Measurements from ENCODE around the gene NFASC. TPM values are rescaled to one million over a fixed set of nuclear protein-coding genes. Genes with fewer than 3 reads are reported as not detected.
A peak's percentile ranks its signal among the peaks of the same experiment; 100 is the strongest.

The NFASC gene
- total RNA-seq, 2 donors from 2014 or later, result 0.21 to 0.65 TPM

GRCh38 chr1:204887846-204888245 is 17.2 kb downstream of the NFASC start:
- Mint-ChIP-seq H3K4me3 (no peak overlapping the region), H3K27me3 (peaks cover 26% of the 10 kb centered on the region), H3K4me1 (no peaks in the 10 kb centered on the region), H3K9me3 (no peaks in the 10 kb centered on the region), H3K27ac (no peak overlapping the region), H3K36me3 (ENCODE audit: low read depth) (no peaks in the 10 kb centered on the region)
- ATAC-seq (replicated peaks), result no peak

- Mint-ChIP-seq H3K4me3 (no peak overlapping the region), H3K27me3 (peaks cover 31% of the 10 kb centered on the region), H3K9me3 (no peaks in the 10 kb centered on the region), H3K4me1 (no peaks in the 10 kb centered on the region), H3K27ac (no peak overlapping the region), H3K36me3 (ENCODE audit: low read depth) (no peaks in the 10 kb centered on the region)
- no peak for ATAC-seq (replicated peaks)
These were observed 17.6 kb downstream of the NFASC start for GRCh38 chr1:204888294-204888693.

GRCh38 chr1:204889681-204890383 is 19.2 kb downstream of the NFASC start:
- no peak overlapping the region for H3K27ac Mint-ChIP-seq
- peaks cover 33% of the 10 kb centered on the region for H3K27me3 Mint-ChIP-seq
- no peaks in the 10 kb centered on the region for H3K4me1 Mint-ChIP-seq
- no peaks in the 10 kb centered on the region for H3K9me3 Mint-ChIP-seq
- no peak for ATAC-seq (replicated peaks)
- no peaks in the 10 kb centered on the region for H3K36me3 Mint-ChIP-seq (ENCODE audit: low read depth)
- H3K4me3 Mint-ChIP-seq, result no peak overlapping the region

GRCh38 chr1:204891860-204892259 is 21.2 kb downstream of the NFASC start:
- Mint-ChIP-seq H3K9me3 (no peaks in the 10 kb centered on the region), H3K27me3 (peaks cover 43% of the 10 kb centered on the region), H3K27ac (no peak overlapping the region)

GRCh38 chr1:204894031-204894430 is 23.4 kb downstream of the NFASC start:
- no peaks in the 10 kb centered on the region for H3K9me3 Mint-ChIP-seq
- no peaks in the 10 kb centered on the region for H3K36me3 Mint-ChIP-seq (ENCODE audit: low read depth)
- H3K27ac Mint-ChIP-seq, result no peak overlapping the region
- no peak for ATAC-seq (replicated peaks)
- no peaks in the 10 kb centered on the region for H3K4me1 Mint-ChIP-seq
- peaks cover 44% of the 10 kb centered on the region for H3K27me3 Mint-ChIP-seq
- no peak overlapping the region for H3K4me3 Mint-ChIP-seq

More at GRCh38 chr1:204891860-204892259, 21.2 kb downstream of the NFASC start:
- Mint-ChIP-seq H3K4me3 (no peak overlapping the region), H3K36me3 (ENCODE audit: low read depth) (no peaks in the 10 kb centered on the region), H3K4me1 (no peaks in the 10 kb centered on the region)
- no peak for ATAC-seq (replicated peaks)

- H3K36me3 Mint-ChIP-seq (ENCODE audit: low read depth), result no peaks in the 10 kb centered on the region
- H3K9me3 Mint-ChIP-seq, result no peaks in the 10 kb centered on the region
- peaks cover 44% of the 10 kb centered on the region for H3K27me3 Mint-ChIP-seq
- H3K4me3 Mint-ChIP-seq, result no peak overlapping the region
- no peak for ATAC-seq (replicated peaks)
- H3K27ac Mint-ChIP-seq, result no peak overlapping the region
- no peaks in the 10 kb centered on the region for H3K4me1 Mint-ChIP-seq
These were observed 23.9 kb downstream of the NFASC start for GRCh38 chr1:204894606-204895005.

GRCh38 chr1:204896023-204896422 is 25.4 kb downstream of the NFASC start:
- Mint-ChIP-seq H3K36me3 (ENCODE audit: low read depth) (no peaks in the 10 kb centered on the region), H3K27me3 (peaks cover 46% of the 10 kb centered on the region), H3K9me3 (no peaks in the 10 kb centered on the region)

GRCh38 chr1:204896787-204897469 is 26.3 kb downstream of the NFASC start:
- no peaks in the 10 kb centered on the region for H3K4me1 Mint-ChIP-seq
- H3K9me3 Mint-ChIP-seq, result no peaks in the 10 kb centered on the region
- H3K27me3 Mint-ChIP-seq, result peaks cover 48% of the 10 kb centered on the region
- H3K4me3 Mint-ChIP-seq, result no peak overlapping the region
- no peak for ATAC-seq (replicated peaks)
- H3K27ac Mint-ChIP-seq, result no peak overlapping the region
- H3K36me3 Mint-ChIP-seq (ENCODE audit: low read depth), result no peaks in the 10 kb centered on the region

More at GRCh38 chr1:204896023-204896422, 25.4 kb downstream of the NFASC start:
- no peak overlapping the region for H3K4me3 Mint-ChIP-seq
- no peak for ATAC-seq (replicated peaks)
- H3K4me1 Mint-ChIP-seq, result no peaks in the 10 kb centered on the region
- H3K27ac Mint-ChIP-seq, result no peak overlapping the region

- no peak for ATAC-seq (replicated peaks)
- Mint-ChIP-seq H3K4me3 (no peak overlapping the region), H3K27ac (no peak overlapping the region), H3K27me3 (peaks cover 38% of the 10 kb centered on the region), H3K36me3 (ENCODE audit: low read depth) (no peaks in the 10 kb centered on the region), H3K4me1 (no peaks in the 10 kb centered on the region), H3K9me3 (no peaks in the 10 kb centered on the region)
These were observed 30.1 kb downstream of the NFASC start for GRCh38 chr1:204900721-204901120.

- Mint-ChIP-seq H3K27me3 (peaks cover 33% of the 10 kb centered on the region), H3K4me1 (no peaks in the 10 kb centered on the region), H3K9me3 (no peaks in the 10 kb centered on the region), H3K4me3 (no peak overlapping the region), H3K36me3 (ENCODE audit: low read depth) (no peaks in the 10 kb centered on the region), H3K27ac (no peak overlapping the region)
- no peak for ATAC-seq (replicated peaks)
These were observed 32.0 kb downstream of the NFASC start for GRCh38 chr1:204902671-204903070.

GRCh38 chr1:204904228-204904810 is 33.7 kb downstream of the NFASC start:
- no peak overlapping the region for H3K27ac Mint-ChIP-seq
- ATAC-seq (replicated peaks), result no peak
- peaks cover 31% of the 10 kb centered on the region for H3K27me3 Mint-ChIP-seq
- no peaks in the 10 kb centered on the region for H3K9me3 Mint-ChIP-seq
- H3K4me3 Mint-ChIP-seq, result no peak overlapping the region
- no peaks in the 10 kb centered on the region for H3K36me3 Mint-ChIP-seq (ENCODE audit: low read depth)
- H3K4me1 Mint-ChIP-seq, result no peaks in the 10 kb centered on the region

- Mint-ChIP-seq H3K9me3 (no peaks in the 10 kb centered on the region), H3K27ac (no peak overlapping the region), H3K4me1 (no peaks in the 10 kb centered on the region), H3K36me3 (ENCODE audit: low read depth) (no peaks in the 10 kb centered on the region), H3K4me3 (no peak overlapping the region), H3K27me3 (peaks cover 17% of the 10 kb centered on the region)
- peak; percentile 52 for ATAC-seq (replicated peaks)
These were observed 38.4 kb downstream of the NFASC start for GRCh38 chr1:204909109-204909508.

GRCh38 chr1:204915861-204916495 is 45.3 kb downstream of the NFASC start:
- no peak for ATAC-seq (replicated peaks)
- Mint-ChIP-seq H3K27ac (no peak overlapping the region), H3K36me3 (ENCODE audit: low read depth) (no peaks in the 10 kb centered on the region), H3K27me3 (peaks cover 9% of the 10 kb centered on the region), H3K9me3 (peaks cover 4% of the 10 kb centered on the region), H3K4me1 (no peaks in the 10 kb centered on the region), H3K4me3 (no peak overlapping the region)

GRCh38 chr1:204917802-204918201 is 47.1 kb downstream of the NFASC start:
- Mint-ChIP-seq H3K4me1 (no peaks in the 10 kb centered on the region), H3K9me3 (peaks cover 4% of the 10 kb centered on the region), H3K27ac (no peak overlapping the region), H3K27me3 (peaks cover 14% of the 10 kb centered on the region), H3K36me3 (ENCODE audit: low read depth) (no peaks in the 10 kb centered on the region), H3K4me3 (no peak overlapping the region)
- no peak for ATAC-seq (replicated peaks)
